ENCODE measurements around the gene COX7A1. TPM values are rescaled to one million over a fixed set of nuclear protein-coding genes. Genes with fewer than 3 reads are reported as not detected.
A peak's percentile ranks its signal among the peaks of the same experiment; 100 is the strongest.
"Not testable (repeated sequence)": the region's sequence is repeated elsewhere in the genome, so short reads cannot be mapped to it uniquely, and the experiment has no call there.

The COX7A1 gene
- total RNA-seq, 2 donors from 2014 or later: 1,384 to 1,769 TPM

DNA sequence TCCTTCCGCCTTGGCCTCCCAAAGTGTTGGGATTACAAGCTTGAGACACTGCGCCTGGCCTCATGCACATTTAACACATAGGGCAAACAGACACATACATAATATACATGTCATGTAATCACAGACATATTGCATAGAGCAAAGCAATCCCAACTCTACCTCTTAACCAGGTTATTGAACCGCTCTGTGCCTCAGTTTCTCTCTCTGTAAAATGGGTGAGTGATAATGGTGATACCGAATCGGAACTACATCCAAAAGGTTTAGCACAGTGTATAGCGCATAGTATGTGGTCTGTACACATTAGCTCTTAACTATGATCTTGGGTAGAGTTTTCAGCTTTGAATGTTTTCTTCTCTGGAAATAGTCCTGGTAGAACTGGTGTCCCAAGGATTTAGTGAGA, 7.6 kb downstream of the COX7A1 start:
- intact Hi-C loops (cut with DNase I): no loop called here
- DNase-seq: no peak
- ATAC-seq: no peak

DNA sequence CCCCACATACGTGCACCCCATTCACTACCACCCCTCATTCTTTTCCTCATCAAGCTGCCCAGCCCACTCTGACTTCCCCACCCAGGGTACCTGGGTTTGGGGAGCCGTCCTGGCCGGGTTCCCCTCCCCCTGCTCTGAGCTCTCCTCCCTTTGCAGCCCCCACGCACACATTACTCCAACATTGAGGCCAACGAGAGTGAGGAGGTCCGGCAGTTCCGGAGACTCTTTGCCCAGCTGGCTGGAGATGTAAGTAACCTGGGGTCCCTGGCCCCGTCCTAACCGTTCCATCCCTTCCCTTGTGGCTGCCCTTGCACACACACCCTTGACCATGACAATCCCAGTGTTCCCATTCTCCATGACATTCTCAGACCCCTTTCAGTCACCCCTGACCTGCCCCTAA, 9.8 kb downstream of the COX7A1 start:
- ATAC-seq (no peak), DNase-seq (no peak)
- intact Hi-C loops (cut with DNase I): no loop called here

DNA sequence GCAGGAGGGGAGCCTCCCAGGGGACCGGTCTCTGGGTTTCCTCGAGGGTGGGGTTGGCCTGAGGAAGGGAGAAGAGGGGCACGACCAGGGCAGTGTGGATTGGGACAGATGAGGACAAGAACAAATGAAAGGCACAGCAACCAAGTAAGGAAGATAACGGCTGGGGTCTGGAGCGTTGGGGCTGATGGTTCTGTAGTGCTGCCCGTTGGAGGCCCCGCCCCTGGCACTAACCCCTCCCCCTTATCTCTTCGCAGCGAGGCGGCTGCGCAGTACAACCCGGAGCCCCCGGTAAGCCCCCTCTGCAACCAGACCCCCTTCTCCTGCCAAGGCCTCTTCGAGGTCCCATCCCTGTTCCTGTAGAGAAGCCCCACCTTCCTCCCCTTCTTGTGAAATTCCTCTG, 10.2 kb downstream of the COX7A1 start:
- intact Hi-C loops (cut with DNase I): no loop called here
- no peak for ATAC-seq
- DNase-seq: no peak

DNA sequence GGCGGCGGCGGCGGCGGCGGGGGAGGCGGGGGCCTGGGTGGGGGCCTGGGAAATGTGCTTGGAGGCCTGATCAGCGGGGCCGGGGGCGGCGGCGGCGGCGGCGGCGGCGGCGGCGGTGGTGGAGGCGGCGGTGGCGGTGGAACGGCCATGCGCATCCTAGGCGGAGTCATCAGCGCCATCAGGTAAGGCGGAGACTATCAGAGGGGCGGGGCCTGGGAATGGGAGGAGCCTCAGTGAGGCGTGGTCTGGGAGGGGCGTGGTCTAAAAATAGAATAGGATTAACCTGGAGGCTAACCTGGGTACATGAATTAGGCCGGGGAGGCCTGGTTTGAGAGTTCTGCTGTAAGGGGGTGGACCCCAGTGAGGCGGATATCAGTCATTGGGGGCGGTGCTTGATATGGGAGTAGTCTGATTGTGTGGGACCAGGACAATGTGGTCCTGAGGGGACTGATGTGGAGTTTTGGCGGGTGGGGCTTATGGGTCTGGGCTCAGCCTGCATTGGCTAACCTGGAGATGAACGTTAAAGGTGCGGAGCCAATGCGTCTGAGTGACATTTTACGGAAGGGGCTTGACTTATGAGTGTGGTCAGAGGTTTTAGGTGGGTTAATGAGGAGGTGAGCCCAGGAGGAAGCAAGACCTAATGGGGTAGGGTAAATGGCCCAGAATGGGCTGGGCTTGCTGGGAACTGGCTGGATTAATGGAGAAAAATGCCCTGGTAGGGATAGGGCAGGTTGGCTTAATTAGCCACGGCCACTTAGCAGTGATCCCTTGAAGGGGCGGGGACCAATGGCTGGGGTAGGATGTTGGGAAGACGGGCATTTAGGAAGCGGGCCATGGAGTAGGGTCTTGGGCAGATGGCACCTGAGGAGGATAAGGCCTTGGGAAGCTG, 11.0 kb downstream of the COX7A1 start:
- peak; percentile 89 for DNase-seq
- peak; percentile 79 to 80 for ATAC-seq
- intact Hi-C loops (cut with DNase I): no loop called here

DNA sequence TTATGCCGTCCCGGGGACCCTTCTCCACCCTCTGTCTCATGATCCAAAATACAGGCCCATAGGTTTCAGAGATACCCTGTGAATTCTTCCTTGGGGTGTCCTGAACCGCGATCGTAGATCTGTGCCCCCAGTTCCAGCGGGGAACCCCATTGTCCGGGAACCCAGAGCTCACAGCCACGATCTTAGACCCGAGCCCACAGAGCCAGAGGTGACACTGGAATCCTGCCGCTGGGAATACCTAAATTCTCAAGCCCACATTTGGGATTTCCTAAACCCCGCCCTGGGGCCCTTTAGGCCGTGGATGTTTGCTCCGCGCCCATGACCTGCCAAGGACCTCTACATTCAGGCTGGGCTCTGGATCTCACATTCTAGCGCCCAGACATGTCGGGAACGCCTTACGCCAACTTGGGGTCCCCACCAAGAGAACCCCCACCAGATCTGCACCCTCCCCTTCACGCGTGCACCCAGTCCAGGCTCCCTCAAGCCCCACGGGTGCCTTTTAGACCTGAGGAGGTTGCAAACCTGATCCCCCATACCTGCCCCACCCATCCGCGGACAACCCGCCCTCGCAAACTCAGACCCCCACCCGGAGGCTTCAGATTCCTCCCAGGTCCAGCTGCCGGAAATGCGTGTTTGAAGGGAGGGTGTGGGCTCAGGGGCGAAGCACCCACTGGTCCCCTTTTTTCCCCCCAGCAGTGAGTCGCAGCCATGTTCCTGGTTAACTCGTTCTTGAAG, 11.8 kb downstream of the COX7A1 start:
- intact Hi-C loops (cut with DNase I): no loop called here
- DNase-seq (peak; percentile 65), ATAC-seq (peak; percentile 24 to 35)

DNA sequence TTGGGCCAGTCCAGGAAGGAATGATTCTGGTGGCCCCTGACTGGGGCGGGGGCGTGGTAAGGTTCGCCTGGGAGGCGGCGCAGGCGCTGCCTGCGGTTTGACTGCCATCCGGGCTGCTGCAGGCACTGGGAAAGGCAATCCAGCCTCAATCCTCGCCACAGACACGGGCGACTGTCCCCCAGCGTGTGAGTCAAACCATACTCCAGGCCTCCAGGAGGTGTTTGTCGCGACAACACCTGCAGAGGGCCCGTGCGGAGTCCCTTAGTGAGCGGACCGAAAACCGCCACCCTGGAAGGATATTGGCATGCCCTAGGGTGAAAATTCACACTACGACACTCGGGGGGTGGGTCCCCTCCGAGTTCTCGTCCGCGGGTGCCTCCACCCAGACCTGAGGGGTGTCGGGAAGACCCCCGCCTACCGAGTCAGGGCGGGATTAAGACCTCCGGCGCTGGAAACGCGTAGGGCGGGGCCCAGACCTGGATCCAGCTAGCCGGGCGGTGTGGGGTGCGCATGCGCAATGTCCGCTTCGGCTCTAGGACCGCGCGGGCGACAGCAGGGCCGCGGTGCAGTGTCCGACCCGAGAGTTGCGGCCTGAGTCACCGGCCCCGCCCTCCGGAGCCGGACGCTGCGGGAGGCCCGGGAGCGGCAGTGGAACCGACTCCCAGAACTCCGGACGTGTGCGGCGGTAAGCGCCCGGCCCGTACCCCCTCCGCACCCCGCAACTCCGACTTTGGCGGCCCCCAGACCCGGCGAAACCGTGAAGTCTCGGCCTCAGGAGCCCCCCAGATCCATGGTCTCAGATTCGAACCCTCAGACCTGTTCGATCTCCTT, 12.6 kb downstream of the COX7A1 start, which contains the start of gene CAPNS1:
Gene CAPNS1, plus strand, starts transcription at position 594 of the 831 bp plus-strand sequence. CDS start 946 bp downstream, outside the sequence.
- intact Hi-C loops (cut with DNase I): no loop called here
- DNase-seq (peak; percentile 99), ATAC-seq (peak; percentile 93)

DNA sequence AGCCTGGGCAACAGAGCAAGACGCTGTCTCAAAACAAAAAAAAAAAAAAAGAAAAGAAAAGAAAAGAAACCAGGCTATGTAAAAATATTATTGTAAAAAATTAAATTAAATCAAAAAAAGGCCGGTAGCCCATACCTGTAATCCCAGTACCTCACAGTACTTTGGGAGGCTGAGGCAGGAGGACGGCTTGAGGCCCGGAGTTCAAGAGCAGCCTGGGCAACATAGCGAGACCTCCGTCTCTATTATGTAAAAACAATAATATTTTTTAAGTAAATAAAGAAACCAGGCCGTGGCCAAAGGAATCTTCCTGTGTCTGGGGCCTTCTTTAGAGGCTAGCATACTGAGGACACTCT, 13.2 kb downstream of the COX7A1 start:
- intact Hi-C loops (cut with DNase I): no loop called here
- ATAC-seq (no peak), DNase-seq (no peak)

DNA sequence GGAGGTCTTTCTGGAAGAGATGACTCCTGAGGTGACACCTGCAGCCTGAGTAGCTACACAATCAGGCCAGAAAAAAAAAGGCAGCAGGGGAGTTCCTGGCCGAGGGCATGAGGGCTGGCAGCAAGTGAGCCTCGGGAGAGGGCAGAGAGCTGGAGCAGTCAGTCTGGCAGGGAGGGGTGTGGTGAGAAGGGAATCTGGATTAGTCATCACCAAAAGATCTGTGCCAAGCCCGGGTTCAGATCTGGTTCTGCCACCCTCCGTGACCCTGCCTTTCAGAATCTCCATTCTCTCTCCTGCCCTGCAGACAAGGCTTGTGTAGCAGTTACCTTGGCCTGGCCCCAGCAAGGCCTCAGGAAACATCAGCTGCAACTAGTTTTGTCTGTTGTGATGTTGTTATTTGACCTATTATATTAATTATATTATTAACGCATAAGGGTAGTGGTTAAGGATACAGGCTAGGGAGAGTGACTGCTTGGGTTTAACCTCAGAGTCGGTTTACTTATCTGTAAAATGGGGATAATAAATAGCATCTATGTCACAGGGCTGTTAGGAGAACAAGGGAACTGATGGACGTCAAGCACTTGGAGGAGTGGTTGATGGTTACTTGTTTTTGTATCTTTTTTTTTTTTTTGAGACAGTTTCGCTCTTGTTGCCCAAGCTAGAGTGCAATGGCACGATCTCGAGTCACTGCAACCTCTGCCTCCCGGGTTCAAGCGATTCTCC, 15.1 kb downstream of the COX7A1 start:
- peak in 1 of 2 donors; percentile 47 for ATAC-seq
- intact Hi-C loops (cut with DNase I): no loop called here
- peak; percentile 72 for DNase-seq

DNA sequence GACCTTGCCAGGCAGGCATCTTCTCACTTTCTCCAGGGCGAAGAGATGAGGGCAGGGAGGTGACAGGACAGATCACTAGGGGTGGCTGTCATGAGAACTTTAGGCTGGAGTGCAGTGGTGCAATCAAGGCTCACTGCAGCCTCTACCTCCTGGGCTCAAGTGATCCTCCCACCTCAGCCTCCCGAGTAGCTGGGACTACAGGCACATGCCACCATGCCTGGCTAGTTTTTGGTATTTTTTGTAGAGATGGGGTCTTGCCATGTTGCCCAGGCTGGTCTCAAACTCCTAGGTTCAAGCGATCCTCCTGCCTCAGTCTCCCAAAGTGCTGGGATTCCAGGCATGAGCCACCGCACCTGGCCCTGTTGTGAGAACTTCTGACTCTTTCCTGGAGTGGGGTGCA, 17.4 kb downstream of the COX7A1 start:
- intact Hi-C loops (cut with DNase I); ATAC-seq; DNase-seq: not testable (repeated sequence)

DNA sequence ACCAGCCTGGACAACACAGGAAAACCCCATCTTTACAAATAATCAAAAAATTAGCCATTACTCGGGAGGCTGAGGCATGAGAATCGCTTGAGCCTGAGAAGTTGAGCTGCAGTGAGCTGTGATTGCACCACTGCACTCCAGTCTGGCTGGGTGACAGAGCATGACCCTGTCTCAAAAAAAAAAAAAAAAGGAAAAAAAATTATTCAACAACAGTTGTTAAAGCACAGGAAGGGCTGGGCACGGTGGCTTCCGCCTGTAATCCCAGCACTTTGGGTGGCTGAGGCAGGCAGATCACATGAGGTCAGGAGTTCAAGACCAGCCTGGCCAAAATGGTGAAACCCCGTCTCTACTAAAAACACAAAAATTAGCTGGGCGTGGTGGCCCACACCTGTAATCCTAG, 21.0 kb downstream of the COX7A1 start:
- peak; percentile 56 for DNase-seq
- intact Hi-C loops (cut with DNase I); ATAC-seq: not testable (repeated sequence)

DNA sequence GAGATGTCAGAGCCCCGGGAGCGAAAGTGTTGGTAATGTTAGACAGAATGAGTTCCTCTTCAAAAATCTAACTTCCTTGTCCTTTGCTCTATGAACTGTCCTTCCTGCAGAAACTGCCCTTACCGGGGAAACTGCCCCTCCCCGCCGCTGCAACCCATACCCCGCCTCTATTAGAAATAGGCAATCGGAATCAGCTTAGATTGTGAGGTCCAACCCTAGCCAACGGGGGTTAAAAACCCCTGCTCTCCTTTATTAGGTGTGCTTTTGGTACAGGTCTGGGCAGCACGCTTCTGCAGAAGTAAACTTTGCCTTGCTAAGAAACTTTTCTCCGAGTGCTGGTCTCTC, 23.9 kb downstream of the COX7A1 start:
- intact Hi-C loops (cut with DNase I): no loop called here
- ATAC-seq (peak; percentile 13 to 23), DNase-seq (no peak)

DNA sequence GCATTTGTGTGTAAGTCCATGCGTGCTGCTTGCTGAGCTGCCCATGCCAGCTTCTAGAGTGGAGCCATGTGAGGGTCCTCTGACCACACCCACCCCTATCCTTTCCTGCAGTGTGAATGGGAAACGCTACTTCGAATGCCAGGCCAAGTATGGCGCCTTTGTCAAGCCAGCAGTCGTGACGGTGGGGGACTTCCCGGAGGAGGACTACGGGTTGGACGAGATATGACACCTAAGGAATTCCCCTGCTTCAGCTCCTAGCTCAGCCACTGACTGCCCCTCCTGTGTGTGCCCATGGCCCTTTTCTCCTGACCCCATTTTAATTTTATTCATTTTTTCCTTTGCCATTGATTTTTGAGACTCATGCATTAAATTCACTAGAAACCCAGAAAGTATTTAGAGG, 26.7 kb downstream of the COX7A1 start:
- intact Hi-C loops (cut with DNase I): no loop called here
- ATAC-seq (no peak), DNase-seq (no peak)

DNA sequence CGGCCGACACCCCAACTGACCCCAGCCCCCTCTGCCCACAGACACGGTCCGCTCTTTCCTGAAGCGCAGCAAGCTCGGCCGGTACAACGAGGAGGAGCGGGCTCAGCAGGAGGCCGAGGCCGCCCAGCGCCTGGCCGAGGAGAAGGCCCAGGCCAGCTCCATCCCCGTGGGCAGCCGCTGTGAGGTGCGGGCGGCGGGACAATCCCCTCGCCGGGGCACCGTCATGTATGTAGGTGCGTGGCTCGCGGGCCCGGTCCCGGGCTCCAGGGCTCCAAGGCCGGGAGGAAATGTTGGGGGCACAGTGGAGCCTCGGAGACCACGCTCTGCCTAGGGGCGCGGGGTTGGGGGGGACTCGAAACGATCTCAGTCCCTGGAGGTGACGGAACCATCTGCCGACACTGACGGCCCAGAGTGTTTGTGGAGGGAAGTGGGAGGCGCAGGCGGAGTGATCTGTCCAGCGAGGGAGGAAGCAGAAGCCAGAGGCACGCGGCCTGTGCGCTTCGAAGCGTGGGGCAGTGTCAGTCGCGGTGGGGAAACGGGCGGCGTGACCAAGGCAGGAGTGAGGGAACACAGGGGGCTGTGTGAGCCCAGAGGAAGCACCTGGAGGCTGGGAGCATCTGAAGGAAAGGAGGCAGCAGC, 30.6 kb downstream of the COX7A1 start:
- intact Hi-C loops (cut with DNase I): no loop called here
- ATAC-seq (no peak), DNase-seq (no peak)

DNA sequence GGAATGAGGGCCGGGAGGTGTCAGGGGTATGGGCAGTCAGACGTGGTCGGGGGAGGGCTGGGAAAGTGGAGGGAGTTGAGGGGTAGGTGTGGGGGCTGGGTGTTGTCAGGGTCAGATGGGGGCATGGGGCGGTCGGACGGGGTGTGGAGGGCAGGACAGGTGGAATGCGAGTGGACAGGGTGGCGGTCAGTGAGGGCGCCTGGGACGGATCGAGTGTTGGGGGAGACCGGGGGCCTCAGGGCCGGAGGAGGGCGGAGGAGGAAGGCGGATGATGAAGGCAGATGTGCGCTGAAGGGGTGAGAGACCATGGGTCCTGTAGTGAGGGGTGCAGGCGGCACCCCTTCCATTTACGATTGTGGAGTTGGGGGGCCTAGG, 31.3 kb downstream of the COX7A1 start:
- intact Hi-C loops (cut with DNase I): no loop called here
- DNase-seq: no peak
- ATAC-seq: no peak

DNA sequence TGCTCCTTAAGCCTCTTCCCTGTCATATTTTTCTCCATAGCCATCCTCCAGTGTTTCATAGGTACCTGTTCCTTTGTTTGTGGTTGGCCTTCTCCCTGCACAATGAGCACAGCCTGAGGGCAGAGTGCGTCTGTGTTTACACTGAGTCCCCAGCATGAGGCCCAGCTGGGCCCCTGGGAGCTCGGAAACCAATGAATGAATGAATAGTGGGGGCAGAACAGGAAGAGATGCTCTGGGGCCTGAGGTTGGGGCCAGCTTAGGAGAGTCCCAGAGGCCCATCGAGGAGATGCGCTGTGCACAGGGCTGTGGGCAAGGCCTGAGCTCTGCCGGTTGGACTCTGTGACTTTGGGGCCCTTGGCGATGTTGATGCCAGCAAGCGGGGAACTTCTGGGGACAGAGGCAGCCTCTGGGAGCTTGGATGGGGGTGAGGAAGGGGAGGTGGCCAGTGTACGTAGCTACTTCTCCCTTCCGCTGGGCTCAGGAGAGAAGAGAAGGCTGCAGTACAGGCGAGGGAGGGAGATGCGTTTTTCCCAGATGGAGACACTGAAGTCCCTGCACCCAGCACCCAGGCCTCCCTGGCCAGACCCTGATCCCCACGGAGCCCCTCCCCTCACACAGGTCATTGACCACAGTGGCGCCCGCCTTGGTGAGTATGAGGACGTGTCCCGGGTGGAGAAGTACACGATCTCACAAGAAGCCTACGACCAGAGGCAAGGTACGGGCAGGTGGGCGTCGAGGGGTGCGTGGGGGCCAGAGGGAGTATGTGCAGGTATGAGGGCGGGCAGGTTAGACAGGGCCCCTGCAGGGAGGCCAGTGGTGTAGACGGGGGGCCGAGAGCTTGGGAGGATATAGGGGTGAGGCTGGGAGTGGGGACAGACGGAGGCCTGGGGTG, 31.9 kb downstream of the COX7A1 start:
- intact Hi-C loops (cut with DNase I): no loop called here
- DNase-seq (no peak), ATAC-seq (no peak)

DNA sequence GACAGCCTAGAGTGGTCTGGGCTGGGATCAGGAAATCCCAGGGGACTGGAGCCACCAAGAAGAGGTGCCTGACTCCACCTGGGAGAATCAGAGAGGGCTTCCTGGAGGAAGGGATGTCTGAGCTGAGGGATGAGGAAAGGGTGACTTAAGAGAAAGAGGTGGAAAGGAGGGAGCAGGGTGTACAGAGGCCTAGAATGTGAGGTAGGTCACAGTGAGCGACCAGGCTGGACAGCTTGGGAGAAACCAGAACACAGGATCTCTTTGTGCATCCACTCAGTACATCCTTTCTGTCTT, 36.0 kb downstream of the COX7A1 start:
- intact Hi-C loops (cut with DNase I): loop anchor here (10.0 kb wide), 2 partner anchors 51 to 61 kb away; partner anchors contain the start of genes THAP8 (in 1 of the 2) and WDR62 (in 1 of the 2)
- ATAC-seq: no peak
- no peak for DNase-seq

DNA sequence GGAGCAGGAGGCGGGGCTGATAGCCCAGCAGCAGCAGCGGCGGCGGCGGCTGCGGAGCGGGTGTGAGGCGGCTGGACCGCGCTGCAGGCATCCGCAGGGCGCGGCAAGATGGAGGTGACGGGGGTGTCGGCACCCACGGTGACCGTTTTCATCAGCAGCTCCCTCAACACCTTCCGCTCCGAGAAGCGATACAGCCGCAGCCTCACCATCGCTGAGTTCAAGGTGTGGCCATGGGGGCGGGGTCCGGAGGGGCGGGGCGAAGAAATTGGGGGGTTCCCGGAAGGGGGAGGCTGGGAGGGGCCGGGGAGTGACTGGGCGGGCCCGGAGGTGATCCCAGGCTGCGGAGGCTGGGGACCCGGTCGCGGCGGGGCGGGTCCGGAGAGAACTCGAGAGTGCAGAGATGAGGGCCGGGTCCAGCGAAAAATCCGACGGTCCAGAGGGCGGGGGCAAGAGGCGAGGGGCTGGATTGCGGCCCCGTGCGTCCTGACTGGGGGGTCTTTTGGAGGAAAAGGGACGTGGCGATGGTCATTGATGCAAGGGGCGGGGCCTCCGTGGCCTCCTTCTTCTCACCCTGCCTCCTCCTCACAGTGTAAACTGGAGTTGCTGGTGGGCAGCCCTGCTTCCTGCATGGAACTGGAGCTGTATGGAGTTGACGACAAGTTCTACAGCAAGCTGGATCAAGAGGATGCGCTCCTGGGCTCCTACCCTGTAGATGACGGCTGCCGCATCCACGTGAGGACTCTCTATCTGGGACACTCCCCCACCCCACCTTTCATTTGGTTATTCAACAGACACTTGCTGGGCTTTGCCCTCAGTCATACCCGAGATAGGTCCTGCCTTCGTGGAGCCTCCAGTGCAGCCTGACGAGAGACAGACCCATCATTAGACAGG, 36.5 kb downstream of the COX7A1 start, which contains the start of gene TBCB:
Gene TBCB, plus strand, starts transcription at position 16 of the 891 bp plus-strand sequence. Its CDS starts 93 bp downstream, at position 109.
- intact Hi-C loops (cut with DNase I): loop anchor here (10.0 kb wide), 2 partner anchors 51 to 61 kb away; partner anchors contain the start of genes THAP8 (in 1 of the 2) and WDR62 (in 1 of the 2)
- DNase-seq (peak; percentile 86), ATAC-seq (peak; percentile 56 to 75)
